SKM-1 treated with dmso at 0.1 percent for 144 hours (cell line): ENCODE data around the gene UNC13D.
"Not testable (repeated sequence)": the region's sequence is repeated elsewhere in the genome, so short reads cannot be mapped to it uniquely, and the experiment has no call there.

Source experiments
- DNase-seq: peaks from one replicate; lab custom pipeline; 2025; ENCODE audit not compliant: unreplicated experiment; lab: John Stamatoyannopoulos, UW

The UNC13D gene

DNA sequence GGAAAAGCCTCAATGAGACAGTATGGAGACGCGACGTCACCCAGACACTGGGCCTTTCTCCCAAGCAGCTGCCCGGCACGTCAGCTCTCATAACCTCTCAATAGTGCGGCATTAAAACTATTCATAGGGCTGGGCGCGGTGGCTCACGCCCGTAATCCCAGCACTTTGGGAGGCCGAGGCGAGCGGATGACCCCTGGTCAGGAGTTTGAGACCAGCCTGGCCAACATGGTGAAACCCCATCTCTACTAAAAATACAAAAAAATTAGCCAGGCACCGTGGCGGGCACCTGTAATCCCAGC lies 7.4 kb upstream of the UNC13D start:
- DNase-seq, result not testable (repeated sequence)

DNA sequence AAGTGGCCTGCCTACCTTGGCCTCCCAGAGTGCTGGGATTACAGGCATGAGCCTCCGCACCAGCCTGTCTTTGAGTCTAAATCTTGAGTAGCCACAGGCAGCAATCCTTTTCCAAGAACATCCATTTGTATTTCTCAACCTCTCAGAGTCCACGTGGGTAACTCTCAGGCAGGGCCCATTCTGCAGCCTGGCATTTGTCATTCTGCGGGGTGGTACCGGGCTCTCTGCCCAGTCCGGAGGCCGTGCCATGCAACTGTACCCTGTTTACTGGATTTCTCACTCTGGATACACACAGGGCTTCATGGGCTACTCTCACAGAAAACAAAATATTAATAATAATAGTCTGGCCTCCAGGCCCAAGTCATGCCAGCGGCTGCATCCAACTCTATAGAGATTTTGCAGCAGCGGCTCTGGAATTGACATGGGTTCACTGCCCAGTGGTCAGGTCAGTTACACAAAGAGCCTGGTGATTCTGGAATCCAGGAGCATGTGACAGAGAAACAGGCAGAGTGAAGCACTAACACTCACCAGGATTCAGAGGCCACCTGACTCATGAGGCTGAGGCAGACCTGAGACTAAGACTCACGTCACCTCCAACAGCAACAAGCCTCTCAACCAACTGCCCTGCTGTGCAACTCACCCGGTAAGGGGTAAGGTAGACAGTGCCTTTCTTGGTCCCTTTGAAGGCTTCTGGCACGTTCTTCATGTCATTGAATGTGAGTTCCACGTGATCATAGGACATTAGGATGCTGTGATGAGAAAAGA lies 6.9 kb upstream of the UNC13D start:
- DNase-seq, result no peak

DNA sequence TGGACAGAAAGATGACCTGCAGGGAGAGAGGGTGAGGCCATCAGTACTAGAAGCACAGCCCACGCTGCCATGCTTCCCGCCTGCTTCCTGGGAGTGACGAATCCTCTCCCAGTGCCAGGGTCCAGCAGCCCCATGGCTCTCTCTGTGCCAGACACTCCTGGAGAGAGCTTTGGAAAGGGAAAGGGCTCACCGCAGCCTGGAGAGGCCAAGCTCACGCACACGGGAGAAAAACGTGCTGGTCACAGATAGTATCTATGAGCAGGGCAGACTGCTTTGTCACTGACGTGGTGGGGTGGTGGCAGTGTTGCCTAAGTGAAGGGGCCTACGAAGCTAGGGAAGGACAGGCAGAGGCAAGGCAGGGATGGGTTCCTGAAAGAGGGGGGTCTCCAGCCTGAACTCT lies 5.5 kb upstream of the UNC13D start:
- DNase-seq, result no peak

DNA sequence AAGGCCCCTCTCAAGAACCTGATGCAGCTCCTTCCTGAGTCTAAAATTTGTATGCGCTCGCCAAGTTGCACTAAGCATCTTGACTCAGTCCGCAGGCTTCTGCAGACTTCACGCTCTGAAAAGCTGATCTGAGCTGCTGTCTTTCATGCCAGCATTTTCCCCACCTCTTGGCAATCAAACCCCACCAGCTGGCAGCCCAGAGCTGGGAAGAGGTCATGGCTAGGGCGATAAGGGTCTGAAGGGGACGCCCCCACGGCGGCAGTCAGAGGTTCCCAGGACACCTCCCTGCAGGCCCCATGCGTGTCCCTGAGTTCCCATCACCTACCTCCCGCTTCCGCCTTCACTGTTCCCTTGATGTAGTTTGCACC lies 5.1 kb upstream of the UNC13D start:
- DNase-seq, result no peak

DNA sequence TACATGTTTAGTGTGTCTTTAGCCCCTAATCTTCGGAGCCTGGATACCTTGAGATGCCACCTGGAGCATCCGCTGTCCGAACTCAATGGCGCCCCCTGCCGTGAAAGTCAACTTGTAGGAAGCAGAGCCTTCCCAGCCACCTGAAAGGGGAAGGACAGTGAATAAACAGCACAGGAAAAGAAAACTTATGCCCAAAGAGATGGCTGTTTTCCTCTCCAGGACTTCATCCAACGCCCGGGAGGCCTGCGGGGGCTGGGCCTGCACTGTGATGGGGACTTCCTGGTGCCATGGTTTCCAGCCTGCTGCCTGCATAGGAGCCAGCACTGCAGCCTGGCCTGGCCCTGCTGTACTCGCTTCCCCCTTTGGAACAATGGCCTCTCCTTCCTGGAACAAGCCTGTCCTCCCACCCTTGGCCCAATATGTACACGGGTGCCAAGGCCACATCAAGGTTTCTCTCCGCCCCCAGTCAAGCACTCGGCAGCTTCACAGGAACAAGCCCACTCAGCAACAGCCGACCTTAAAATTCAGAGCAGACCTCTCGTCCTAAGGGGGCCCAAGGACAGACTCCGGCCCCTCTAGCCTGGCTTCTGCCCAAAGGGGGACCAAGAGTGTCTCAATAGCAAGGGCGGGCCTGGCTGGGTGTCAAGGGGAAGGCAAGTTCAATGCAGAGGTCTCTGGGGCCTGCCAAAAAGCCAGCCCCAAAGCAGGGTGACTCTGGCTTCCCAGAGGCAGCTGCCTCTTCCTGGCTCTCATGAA lies 4.5 kb upstream of the UNC13D start:
- DNase-seq, result peak; percentile 63

DNA sequence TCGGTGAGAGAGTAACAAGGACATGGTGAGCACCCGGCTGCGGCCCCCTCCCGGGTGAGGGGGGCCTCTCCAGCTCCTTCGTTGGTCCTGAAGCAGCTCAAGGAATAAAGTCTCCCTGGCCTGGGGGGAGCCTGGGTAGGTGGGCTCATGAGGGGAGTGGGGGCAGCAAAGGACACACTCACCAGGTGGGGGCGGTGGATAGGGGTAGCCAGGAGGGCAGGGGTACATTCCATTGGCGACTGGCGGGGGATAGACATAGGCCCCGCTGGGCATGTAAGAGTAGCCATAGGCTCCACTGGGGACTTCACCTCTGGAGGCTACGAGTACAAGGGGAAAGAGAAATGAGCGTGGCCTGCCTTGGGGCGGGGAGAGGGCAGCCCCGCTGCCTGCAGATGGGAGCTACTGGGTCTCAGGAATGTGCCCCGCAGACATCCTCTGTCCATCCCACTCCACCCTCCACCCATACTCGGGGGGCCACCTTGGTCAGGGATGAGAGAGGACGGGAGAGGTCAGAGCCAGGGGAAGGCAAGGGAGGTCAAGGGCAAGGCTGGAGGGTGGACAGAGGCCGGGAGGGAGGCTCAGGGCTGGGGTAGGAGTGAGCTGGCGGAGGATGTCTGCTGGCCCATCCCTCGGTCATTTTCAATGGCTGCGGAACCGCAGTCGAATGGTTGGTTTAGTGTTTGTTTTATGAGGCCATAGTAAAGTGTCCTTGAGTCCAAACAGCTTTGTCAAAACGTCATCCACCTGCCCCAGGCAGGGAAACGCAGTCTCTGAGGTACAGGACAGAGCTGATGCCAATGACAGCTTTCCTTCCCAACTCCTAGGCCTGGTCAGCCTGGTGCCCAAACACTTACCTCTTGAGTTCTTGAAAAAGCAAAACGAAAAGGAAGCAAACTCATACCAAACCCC lies 3.7 kb upstream of the UNC13D start:
- no peak for DNase-seq

DNA sequence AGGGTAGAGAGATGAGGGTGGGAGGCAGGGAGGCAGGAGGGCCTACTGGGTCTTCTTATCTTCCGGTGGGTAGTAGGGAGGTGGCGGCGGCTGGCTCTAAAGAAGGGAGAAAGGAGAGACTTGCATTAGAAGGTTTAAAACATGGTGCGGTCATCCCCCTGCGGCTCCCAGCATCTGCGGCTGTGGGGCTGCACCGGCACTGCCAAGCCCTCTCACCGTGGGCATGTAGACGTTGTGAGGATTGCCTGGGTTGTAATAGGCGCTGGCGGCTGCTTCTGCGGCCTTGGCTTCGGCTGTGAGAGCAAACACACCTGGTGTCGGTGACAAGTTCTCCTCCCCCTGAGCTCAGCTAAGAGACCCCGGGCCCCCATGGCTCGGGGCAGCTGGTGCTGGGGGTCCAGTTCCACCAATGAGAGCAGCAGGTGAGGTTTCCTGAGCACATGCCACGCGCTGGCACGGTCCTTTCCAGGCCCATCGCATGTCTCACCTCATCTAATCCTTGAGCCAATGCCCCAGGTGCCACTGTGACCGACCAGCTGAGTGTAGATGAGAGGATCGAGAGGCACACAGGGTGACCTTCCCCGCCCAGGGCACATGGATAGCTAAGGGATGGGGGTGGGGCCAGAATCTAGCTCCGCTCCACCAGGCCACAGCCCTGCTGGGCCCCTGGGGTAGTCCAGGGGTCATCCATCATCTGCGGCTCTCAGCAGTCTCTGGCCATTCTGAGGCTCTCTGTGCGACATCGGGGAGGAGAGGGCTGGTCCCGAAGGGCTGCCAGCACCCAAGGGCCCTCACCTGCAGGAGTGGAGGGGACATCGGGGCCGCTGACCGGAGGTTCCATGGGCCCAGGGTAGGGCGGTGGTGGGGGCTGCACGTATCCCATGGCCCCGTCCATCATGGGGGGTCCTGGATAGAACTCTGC lies 2.7 kb upstream of the UNC13D start:
- no peak for DNase-seq

DNA sequence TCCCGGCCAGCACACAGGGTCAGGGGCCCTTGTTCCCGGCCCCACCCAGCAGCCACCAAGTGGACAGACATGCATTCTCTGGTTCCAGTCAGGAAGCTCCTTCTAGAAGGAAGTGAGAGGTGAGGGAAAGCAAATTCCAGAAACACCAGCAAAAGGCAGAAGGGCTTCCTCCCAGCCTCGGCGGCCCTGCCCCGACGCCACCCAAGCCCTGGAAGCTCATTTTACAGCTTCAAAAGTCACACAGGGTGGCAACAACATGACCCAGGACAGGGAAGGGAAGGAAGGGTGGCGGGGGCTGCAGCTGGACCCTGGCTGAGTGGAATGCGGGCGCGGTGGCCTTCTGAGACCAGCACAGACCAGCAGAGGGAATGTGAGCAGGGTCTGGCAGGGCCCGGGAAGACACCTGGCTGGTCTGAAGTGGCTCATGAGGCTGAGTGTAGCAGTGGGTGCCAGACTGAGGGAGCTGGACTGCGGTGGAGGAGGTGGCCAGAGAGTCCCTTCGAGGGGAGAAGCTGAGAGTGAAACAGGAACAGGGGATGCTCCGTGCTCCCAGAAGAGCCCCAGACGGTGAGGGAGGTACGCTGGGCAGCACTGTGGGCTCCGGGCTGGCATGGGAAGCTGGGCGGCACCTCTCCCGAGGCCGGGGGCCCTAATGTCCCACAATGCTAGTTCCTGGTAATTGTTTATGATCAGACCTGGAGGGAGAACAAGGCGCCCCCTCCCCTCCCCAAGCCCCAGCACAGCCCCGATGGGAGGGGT lies 1.9 kb upstream of the UNC13D start:
- DNase-seq, result no peak

DNA sequence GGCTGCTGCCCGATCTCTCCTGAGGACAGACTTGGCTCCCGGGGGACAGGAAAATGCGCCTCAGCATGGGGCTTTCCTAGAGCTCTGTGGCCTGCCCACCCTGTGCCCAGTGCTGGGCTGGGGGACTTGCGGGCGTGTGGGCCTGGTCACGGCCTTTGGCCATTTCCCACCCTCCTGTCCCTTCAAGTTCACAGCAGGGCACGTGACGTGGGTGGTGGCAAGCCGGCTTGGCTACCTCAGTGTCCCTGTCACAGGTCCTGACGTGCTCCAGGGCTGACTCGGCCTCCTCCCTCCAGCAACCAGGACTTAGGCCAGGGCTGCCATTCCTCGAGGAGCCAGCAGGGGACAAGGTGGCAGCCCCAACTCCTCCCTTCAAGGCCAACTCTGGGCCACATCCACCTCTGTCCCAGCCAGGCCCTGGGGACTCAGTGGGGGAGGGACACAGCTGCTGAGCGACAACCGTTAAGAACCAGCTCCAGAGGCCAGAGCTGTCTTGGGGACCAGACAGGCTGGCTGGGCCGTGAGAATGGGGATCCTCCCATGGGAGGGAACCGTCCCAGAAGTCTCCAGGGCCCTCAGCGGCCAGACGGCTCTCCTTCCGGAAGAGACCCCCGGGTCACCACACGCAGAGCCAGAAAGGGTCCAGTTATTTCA lies 981 bp upstream of the UNC13D start:
- peak; percentile 91 for DNase-seq

DNA sequence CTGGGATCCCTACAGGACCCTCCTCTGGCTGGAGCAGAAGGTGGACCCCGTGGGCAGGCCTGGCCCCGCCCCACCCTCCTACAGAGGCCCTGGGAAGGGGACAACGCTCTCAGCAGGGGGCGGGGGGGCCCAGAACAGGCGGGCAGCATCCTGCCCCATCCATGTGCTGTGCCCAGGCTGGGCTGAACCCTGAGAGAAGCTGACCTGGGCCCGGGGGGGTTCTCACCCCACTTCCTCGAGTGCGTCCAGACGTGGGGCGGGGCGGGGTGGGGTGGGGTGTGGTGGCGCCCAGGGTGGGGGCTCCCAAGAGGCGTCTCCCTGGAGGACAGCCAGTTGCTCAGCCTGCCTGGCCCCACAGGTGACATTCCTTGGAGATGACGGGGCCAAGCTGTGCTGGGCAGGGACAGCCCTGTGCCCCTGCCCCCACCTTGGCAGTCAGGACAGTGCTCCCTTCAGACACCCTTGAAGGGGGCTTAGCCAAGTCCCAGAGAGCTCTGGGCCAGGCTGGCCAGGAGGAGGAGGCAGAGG lies 390 bp upstream of the UNC13D start:
- no peak for DNase-seq

DNA sequence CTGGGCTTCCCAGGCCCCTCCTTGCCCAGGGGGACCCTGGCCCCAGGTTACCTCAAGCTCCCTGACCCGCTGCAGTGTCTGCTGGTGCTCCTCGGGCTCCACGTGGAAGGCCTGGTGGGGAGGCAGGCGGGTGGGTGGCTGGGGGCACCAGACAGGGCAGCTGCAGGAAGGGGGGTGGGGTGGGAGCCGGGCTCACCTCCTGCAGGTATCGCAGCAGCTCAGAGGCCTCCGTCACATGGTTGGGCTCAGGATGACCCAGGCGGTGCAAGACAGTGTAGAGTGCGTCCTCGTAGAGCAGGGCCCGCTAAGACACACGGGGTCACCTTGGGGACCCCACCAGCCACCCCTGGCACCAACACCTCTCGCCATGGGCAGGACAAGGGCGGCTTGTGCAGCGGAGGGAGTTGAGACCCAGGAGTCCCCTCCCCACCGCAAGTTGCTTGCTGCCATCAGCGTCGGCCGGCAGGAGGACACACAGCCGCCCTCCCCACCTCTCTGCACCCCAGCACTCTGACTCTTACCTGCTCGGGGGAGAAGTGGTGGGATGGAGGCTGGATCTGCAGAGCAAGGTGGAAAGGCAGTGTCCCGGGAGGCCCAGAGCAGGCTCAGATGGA lies 1.1 kb downstream of the UNC13D start:
- DNase-seq, result no peak

DNA sequence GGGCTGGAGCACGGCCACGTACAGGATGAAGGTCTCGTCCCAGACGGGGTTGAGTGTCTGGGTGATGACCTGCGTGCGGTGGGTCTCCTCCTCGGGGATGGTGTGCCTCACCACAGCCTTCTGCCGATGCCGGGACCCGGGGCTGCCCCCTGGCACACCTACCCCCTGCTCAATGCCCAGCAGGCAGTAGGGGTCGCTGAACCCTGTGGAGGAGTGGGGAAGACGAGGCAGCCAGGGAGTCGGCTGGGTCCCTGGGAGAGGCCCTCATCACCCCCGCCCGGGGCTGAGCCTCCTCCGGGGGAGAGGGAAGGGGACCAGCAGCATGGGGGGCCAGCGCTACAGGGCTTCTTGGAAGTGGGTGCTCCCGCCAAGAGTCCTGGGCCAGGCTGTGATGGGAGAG lies 1.8 kb downstream of the UNC13D start:
- no peak for DNase-seq

DNA sequence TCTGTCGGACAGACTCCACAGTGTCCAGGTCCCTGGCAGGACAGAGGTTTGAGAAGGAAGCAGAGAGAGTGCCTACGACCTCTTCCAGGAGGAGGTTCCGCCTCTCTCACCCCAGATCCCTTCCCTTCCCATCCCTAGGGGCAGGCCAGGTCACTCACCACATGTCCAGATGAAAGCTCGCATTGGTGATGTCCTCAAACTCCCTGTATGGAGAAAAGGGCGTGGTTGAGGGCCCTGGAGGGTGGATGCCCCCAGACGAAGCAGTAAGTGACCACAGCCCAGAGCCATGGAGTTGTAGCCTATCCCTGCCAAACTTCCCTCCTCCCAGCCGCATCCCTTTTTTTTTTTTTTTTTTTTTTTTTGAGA lies 3.4 kb downstream of the UNC13D start:
- no peak for DNase-seq

DNA sequence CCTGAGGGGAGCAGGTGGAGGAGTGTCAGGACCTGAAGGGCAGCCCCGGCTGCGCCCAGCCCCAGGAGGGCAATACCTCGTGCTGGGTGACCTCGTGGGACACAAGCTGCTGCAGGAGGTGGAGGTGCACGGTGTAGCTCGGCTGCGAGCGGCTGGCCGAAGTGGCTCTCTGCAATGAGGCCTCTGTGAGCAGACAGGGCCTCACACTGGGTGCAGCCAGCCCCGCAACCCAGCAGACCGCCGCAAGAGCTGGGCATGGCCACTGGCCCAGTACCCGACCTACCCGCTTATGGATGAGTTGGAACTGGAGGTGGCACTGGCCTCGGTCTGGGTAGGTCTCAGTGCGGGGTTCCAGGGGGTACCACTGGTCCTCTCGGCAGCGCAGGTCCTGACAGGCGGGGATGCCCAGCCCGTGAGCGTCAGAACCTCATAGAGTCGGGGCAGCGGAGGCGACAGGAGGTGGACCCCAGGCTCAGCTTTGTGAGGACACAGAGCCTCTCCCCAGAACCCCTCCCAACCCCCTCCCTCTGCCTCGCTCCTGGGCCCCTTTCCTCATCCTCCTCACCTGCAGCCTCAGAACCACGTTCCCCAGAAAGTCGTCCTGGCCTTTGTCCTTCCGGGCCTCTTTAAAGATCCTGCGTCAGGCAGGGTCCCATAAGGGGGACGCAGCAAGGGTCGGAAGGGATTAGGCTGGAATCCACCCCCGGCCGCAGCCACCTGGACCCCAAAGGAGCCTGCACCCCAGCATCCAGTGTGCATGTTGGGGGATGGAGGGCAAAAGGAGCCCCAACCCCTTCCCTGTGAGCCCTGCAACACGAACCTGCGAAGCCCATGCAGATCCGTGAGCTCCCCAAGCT lies 4.0 kb downstream of the UNC13D start:
- DNase-seq, result no peak

DNA sequence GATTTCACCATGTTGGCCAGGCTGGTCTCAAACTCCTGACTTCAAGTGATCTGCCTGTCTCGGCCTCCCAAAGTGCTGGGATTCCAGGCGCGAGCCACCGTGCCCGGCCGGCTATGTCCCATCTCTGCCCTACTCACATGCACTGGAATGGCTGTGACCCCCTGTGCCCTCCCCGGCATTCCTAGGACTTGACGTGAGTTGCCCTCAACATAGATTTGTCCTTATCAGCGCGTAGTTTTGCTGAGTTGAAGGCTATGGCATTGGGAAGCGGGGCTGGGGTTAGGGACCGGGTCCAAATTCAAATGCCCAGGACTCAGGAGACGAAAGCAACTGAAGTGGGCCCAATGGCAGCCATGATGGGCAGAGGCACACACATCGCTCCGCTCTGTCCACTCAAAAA lies 5.8 kb downstream of the UNC13D start:
- no peak for DNase-seq

DNA sequence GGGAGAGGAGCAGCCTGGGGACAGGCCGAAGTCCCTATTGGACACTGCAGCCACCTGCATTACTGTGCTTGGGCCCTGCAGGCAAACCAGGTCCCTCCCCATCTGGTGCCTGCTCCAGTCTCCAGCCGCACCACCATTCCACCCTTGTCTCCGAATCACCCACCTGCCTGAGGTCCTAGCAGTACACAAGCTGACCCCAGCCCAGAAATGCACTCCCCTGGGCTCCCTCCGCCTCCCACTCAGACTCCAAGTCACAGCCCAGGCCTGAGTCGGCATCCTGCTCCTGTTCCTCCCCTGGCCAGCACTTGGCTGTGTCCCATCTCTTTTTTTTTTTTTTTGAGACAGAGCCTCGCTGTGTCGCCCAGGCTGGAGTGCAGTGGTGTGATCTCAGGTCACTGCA lies 6.3 kb downstream of the UNC13D start:
- no peak for DNase-seq

DNA sequence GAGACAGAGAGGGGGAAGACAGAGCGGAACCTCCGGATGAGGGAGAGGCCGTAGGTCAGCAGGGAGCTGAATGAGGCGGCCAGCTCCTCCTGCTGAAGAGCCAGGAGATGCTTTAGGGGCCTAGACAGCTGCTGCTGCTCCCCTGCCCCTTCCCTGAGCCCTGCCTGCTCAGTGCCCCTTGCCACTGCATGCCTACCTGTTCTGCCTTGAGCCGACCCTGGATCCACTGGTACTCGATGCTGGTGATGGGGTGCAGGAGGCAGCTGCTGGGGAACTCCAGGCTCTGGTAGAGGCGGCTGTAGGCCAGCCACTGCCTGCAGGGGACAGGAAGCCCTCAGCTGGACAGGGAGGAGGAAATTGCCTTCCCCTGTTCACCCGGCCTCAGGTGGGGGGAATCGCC lies 7.6 kb downstream of the UNC13D start:
- no peak for DNase-seq

DNA sequence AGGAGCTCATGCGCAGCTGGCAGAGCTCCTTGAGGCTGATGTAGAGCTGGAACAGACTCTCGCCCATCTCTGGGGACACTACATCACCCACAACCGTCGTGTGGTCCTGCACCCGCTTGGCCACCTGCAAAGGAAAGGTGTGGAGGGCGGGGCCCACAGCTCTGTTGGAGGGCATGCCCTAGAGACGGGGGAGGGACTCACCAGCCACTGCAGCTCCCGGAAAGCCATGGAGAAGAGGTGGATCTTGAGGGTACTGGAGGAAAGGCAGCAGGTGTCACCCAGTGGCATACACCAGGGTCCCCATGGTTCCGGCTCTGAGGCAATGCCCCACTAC lies 8.6 kb downstream of the UNC13D start:
- no peak for DNase-seq
